Neutrophil (primary cell): ENCODE results near the gene UNC13C.

Experiments used
- H3K27ac ChIP-seq: fragments of 200-600 bp; sonication (generic); 2 replicates; pipeline ENCODE4 v1.5.1; 2016; ENCODE audit warnings: mild to moderate bottlenecking, moderate library complexity
- H3K27me3 ChIP-seq: fragments of 200-600 bp; sonication (generic); 2 replicates; pipeline ENCODE4 v1.6.0; 2016; ENCODE audit warnings: mild to moderate bottlenecking
- H3K36me3 ChIP-seq: fragments of 200-600 bp; sonication (generic); 2 replicates; pipeline ENCODE4 v1.5.1; 2017
- H3K4me1 ChIP-seq, 2 experiments: fragments of 200-600 bp in 1 of 2; sonication (generic) in 1 of 2; 1 replicate in 1 of 2; 2 replicates in 1 of 2; pipeline versions ENCODE4 v1.5.1 to v1.6.1; 2013 to 2016; ENCODE audit warnings: low read depth in 1 of 2, low read length in 1 of 2, mild to moderate bottlenecking in 1 of 2, moderate library complexity in 1 of 2; ENCODE audit not compliant: control insufficient read depth in 1 of 2, insufficient read depth in 1 of 2
- H3K4me3 ChIP-seq, 2 experiments: fragments of 200-600 bp in 1 of 2; sonication (generic) in 1 of 2; 1 replicate in 1 of 2; 2 replicates in 1 of 2; pipeline ENCODE4 v1.5.1; 2013 to 2016; ENCODE audit warnings: low read depth in 1 of 2, low read length in 1 of 2, mild to moderate bottlenecking in 1 of 2, moderate library complexity in 1 of 2
- H3K9me3 ChIP-seq: fragments of 200-600 bp; sonication (generic); 2 replicates; pipeline ENCODE4 v1.5.1; 2016
- CTCF ChIP-seq: fragments of 200-600 bp; sonication (generic); IDR thresholded peaks from 2 replicates; pipeline ENCODE4 v1.5.1; 2016; ENCODE audit warnings: antibody characterized with exemption

UNC13C gene

GRCh38 chr15:54197995-54198394, 219.8 kb downstream of the UNC13C start:
- Histone ChIP-seq H3K27me3 (no peaks in the 10 kb centered on the region), H3K27ac (no peak overlapping the region), H3K9me3 (no peaks in the 10 kb centered on the region), H3K4me1 (no peaks in the 10 kb centered on the region), H3K4me3 (no peak overlapping the region), H3K36me3 (no peaks in the 10 kb centered on the region)
- TF ChIP-seq CTCF: no peak

- no peaks in the 10 kb centered on the region for H3K36me3 ChIP-seq
- H3K9me3 ChIP-seq: no peaks in the 10 kb centered on the region
- no peak for TF ChIP-seq CTCF
Measured at GRCh38 chr15:54206586-54207321, 228.5 kb downstream of the UNC13C start.

GRCh38 chr15:54208786-54209185, 230.5 kb downstream of the UNC13C start:
- TF ChIP-seq CTCF: no peak
- H3K9me3 ChIP-seq: no peaks in the 10 kb centered on the region
- H3K36me3 ChIP-seq: no peaks in the 10 kb centered on the region
- no peak overlapping the region for H3K4me3 ChIP-seq
- H3K27me3 ChIP-seq: no peaks in the 10 kb centered on the region
- H3K27ac ChIP-seq: no peak overlapping the region
- H3K4me1 ChIP-seq: peaks cover 0 to 3% of the 10 kb centered on the region in 2 experiments

More at GRCh38 chr15:54206586-54207321, 228.5 kb downstream of the UNC13C start:
- peaks cover 0 to 3% of the 10 kb centered on the region in 2 experiments for H3K4me1 ChIP-seq
- no peaks in the 10 kb centered on the region for H3K27me3 ChIP-seq
- no peak overlapping the region for H3K27ac ChIP-seq
- H3K4me3 ChIP-seq: no peak overlapping the region

GRCh38 chr15:54212635-54213034, 234.4 kb downstream of the UNC13C start:
- no peaks in the 10 kb centered on the region for H3K9me3 ChIP-seq
- H3K27me3 ChIP-seq: no peaks in the 10 kb centered on the region
- H3K27ac ChIP-seq: no peak overlapping the region
- H3K36me3 ChIP-seq: no peaks in the 10 kb centered on the region
- no peak for TF ChIP-seq CTCF
- no peak overlapping the region for H3K4me3 ChIP-seq
- H3K4me1 ChIP-seq: peaks cover 0 to 3% of the 10 kb centered on the region in 2 experiments

GRCh38 chr15:54226455-54226854, 248.2 kb downstream of the UNC13C start:
- no peak for TF ChIP-seq CTCF
- Histone ChIP-seq H3K4me1 (no peaks in the 10 kb centered on the region), H3K4me3 (no peak overlapping the region), H3K27ac (no peak overlapping the region), H3K9me3 (no peaks in the 10 kb centered on the region), H3K27me3 (no peaks in the 10 kb centered on the region), H3K36me3 (no peaks in the 10 kb centered on the region)
